Mesangial cell (primary cell): ENCODE results near the gene PIK3C2A. TPM values are rescaled to one million over a fixed set of nuclear protein-coding genes. Genes with fewer than 3 reads are reported as not detected.

ENCODE experiments used
- total RNA-seq: library from RNA; depleted of rRNA; stranded (reverse); fragments of >200 nt; gene quantifications from 2 replicates; pipeline ENCODE4 v1.2.3, GENCODE V29; 2015

Gene PIK3C2A
- total RNA-seq: 19.1 and 23.6 TPM in 2 replicates

GRCh38 chr11:17207317-17208256 lies at the start of gene PIK3C2A:
TSS of gene PIK3C2A (minus strand) at chr11:17207986. CDS start at chr11:17169741, 38,245 bp downstream.

Other genes starting within 250 kb of the PIK3C2A start
- gene PLEKHA7, start 193.6 kb downstream of the PIK3C2A start, total RNA-seq: 12.4 and 12.7 TPM in 2 replicates
- 1,184 and 1,268 TPM in 2 replicates for gene RPS13, start 130.3 kb downstream of the PIK3C2A start, total RNA-seq
- gene NUCB2, start 68.8 kb upstream of the PIK3C2A start, total RNA-seq: 10.9 and 20.0 TPM in 2 replicates
- 3.3 and 5.5 TPM in 2 replicates for gene NCR3LG1, start 143.8 kb upstream of the PIK3C2A start, total RNA-seq
- gene KCNJ11, start 180.7 kb upstream of the PIK3C2A start, total RNA-seq: 0.38 and 0.49 TPM in 2 replicates